SKM-1 treated with dmso at 0.1 percent for 144 hours (cell line): ENCODE measurements around the gene SNRNP48.

Experiments used
- DNase-seq: peaks from one replicate; lab custom pipeline; 2025; ENCODE audit not compliant: unreplicated experiment; lab: John Stamatoyannopoulos, UW

Gene SNRNP48

DNA sequence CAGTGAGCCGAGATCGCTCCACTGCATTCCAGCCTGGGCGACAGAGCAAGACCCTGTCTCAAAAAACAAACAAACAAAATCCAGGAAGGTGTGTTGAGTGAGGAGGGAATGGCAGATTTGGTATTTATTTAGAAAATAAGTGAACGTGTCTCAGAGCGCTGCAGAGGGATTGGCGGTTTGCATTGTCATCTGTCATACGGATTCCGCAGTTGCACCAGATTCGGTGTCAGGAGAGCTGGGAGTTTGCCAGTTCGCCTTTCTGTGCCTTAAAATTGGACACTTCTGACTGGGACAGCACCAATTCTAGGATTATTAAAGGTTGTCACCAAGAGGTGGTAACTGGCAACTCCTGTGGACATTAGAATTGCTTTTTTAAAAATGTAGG is 912 bp downstream of the SNRNP48 start:
- DNase-seq, result no peak

- DNase-seq, result no peak
Observed at GRCh38 chr6:7591770-7592169, 1.8 kb downstream of the SNRNP48 start.

- no peak for DNase-seq
Observed at GRCh38 chr6:7593229-7593628, 3.2 kb downstream of the SNRNP48 start.

DNA sequence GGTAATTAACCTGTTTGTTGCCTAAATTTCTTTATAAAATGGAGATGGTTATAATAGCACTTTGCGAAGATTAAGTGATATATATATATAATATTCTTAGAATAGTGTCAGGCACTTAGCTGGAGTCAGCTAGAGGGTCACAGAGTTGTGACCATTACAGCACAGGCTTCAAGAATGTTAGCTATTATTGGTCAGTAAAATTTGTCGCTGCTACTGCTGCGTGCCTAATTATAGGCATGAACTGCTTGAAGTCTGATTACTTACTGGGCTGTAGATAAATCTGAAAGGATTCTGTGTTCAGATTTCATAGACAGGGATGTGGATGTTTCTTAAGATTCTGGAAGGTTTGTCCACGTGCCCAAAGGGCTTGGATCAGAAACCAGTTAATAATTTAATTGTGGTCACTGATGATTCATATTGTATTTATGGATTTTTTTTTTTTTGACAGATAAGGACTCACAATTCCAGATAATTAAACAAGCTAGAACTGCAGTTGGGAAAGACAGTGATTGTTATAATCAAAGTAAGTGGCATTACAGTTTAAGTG is 4.7 kb downstream of the SNRNP48 start:
- DNase-seq, result no peak

DNA sequence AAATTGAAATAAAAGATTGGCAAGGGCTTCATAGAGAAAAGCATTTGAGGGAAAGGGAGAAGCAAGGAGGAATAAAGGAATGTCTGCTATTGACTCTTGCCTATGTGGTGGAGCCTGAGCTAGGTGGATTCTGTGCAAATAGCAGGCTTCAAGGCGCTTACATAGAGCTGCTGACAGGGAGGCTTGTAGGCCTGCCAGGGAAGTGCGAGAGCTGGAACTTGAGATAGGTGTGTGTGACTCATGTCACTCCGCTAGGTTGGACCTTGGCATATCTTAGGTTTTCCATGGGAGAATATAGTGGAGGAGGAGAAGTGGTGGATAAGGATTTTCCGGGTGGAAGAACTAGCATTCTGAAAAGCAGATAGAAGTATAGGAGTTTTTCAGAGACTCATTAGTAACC is 14.0 kb downstream of the SNRNP48 start:
- DNase-seq, result no peak

DNA sequence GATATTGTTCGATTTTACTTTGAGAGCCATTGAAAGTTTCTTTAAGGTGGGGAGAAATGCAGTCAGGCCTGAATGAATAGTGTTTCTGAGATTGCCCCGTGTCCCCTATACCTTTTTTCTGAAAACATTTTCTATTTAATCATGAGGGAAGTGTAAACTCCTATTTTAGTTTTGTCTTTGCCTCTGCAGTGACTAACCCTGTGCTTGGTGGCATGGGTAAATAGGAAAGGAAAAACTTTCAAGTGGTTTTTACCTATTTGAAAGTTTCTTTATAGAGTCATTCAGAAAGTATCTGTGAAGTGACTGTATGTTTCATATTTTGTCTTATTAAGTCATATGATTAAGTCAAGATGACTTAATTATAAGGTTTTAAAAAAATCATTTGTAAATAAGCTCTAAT is 14.5 kb downstream of the SNRNP48 start:
- no peak for DNase-seq

DNA sequence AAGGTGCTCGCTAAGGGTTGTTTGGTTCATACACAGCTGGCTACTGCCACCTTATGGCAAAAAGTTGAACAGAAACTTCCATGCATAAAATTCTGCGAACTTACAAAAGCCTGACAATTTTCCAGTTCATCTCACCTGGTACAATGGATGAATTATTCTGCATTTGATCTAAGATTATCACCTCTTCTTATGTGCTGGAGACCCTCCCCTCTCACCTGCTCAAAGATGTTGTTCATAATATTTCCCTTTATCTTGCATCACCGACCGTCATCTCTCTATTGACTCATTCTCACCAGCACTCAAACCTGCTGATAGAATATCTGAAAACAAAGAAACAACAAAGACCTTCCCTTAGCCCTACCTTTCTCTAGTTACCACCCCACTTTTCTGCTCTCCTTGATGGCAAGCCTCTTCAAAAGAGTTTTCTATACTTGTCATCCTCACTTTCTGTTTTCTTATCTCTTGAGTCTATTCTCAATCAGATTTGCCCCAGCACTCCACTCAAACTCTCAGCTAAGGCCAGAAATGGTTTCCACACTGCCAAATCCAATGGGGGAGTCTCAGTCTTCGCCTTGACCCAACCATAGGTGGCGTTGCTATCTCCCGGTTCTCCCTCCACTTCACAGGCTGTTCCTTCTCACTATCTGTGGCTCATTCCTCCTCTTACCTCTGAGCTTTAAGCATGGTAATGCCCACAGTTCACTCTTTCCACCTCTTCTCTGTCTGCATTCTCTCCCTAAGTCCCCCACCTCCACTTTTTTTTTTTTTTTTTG is 25.8 kb downstream of the SNRNP48 start:
- DNase-seq, result peak; percentile 49

DNA sequence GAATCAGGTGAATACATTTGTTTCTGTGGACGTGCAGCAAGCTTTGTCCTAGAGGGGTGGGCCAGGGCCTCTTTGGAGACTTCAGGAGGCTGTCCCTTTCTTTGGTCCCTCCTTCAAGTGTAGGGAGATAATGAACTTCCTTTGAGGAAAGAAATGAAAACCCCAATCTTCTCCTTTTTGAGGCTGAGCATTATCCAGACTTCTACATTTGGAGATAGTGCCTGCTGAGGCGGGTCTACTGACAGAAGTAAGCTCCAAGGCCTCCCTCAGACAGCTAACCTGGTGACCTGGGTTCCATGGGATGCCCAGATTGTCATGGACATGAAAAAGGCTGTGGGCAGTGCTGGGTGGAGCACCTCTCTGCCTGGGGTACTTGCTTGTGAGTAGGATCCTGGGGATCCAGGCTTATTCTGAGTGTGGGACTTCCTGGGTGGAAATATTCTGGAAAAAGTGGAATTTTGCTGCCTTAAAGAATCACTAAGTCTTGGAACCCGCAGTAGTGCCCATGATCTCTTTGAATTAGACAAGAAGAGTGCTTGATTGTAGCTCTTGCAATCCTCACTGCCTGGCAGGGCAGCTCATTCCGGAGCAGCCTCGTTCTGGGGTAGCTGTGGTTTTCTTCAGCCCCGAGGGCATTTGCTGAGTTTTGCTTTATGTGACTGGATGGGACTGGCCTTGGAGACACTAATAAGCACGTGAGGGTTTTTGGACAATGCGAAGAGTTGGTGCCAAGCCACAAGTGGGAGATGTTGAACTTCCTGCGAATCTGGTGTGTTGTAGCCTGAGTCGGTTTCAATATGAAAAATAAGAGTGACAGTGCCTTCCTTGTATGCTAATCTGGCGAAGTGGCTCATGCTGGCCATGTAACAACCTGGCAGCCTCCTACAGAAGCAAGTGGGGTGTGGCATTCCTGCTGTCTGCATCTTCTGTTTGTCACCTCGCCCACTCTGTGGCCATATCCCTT is 28.1 kb downstream of the SNRNP48 start:
- peak; percentile 58 for DNase-seq

GRCh38 chr6:7621761-7622160 is 31.8 kb downstream of the SNRNP48 start:
- no peak for DNase-seq

- DNase-seq, result peak; percentile 73
Observed at GRCh38 chr6:7624796-7625710, 35.1 kb downstream of the SNRNP48 start.

- DNase-seq, result no peak
Observed at GRCh38 chr6:7628479-7628878, 38.5 kb downstream of the SNRNP48 start.

GRCh38 chr6:7628909-7629308 is 38.9 kb downstream of the SNRNP48 start:
- DNase-seq, result no peak

GRCh38 chr6:7629321-7629720 is 39.3 kb downstream of the SNRNP48 start:
- DNase-seq, result no peak

DNA sequence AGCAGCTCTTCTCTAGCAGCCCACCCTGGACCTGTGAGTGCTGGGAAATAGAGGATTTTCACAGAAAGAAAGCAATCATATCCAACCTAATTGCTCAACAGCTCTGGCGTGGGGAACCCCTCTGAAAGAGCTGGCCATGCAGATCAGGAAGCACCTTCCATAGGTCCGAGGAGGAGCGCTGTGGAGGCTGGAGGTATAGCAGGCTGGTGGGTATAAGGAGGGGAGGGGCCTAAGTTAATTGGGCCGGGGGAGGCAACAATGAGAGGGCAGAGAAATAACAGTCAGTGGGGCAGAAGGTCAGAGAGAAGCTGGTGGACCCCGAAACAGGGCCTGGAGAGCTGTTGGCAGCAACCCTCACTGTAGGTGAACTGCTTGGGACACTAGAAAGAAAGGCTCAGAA is 40.8 kb downstream of the SNRNP48 start:
- DNase-seq, result no peak

- DNase-seq, result no peak
Observed at GRCh38 chr6:7631466-7631865, 41.5 kb downstream of the SNRNP48 start.

GRCh38 chr6:7632501-7633290 is 42.7 kb downstream of the SNRNP48 start:
- DNase-seq, result no peak

DNA sequence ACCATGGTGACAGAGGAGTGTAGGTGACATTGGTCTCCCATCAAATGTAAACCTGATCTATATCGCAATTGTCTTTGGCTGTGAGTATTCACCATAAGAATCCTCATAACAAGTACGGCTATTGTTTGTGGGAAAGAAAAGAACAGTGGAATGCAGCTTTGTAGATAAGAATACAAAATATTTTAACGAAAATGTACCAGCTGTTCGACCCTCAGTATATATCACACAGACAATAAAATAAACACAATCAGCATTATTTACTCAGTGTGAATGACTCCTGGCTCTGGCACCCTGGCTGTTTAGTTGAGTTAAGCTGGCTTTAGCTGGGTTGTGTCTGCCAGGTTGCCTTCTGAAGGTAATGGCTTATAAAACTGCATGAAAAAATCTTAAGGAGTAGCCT is 43.4 kb downstream of the SNRNP48 start:
- no peak for DNase-seq

DNA sequence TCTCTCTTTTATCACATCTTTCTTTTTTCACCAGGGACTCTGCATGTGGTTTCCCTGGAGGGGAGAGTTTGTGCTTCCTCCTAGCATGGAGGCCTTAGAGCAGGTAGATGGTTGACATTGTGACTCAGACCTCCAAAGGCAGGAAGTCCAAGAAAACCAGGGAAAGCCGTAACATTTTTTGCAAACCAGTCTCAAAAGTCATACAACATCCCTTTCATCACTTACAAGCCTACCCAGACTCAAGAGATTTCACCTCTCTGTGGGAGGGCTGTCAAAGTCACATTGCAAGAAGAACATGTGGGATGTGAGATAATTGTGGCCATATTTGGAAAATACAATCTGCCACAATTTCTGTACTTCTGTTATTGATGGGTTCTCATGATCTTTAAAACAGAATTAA is 46.2 kb downstream of the SNRNP48 start:
- no peak for DNase-seq

DNA sequence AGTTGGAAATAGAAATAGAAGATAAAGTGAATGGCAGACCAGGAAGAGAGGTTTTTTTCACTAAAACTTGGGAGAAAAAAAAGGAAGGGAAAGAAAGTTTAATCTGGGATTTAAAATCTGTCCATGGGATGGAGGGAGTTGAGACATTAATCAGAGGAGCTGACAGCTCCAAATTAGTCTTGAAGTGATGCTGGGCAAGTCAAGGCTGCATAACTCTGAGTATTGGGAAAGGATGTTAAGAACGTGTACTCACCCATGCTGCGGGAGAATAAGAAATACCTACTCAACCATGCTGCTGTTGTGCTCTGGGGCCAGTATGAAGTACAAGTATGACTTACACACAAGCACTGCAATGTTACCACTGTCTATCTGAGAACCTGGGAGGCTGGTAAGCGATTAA is 47.5 kb downstream of the SNRNP48 start:
- DNase-seq, result no peak

DNA sequence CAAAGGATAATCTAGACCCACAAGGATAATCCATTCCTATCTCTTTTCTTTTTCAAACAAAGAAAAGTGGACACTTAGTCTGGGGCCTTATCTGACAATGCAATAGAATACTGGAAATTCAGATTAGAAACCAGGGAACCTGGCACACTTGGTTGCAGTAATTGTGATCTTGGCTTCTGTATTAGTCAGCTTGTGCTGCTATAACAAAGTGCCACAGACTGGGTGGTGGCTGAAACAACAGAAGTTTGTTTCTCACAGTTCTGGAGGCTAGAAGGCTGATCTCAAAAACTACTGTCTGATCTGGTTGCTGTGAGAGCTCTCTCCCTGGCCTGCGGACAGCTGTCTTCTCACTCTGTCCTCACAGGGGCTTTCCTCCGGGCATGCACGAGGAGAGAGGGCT is 49.4 kb downstream of the SNRNP48 start:
- no peak for DNase-seq
